Measurements from ENCODE around the gene TSPAN17.

DNA sequence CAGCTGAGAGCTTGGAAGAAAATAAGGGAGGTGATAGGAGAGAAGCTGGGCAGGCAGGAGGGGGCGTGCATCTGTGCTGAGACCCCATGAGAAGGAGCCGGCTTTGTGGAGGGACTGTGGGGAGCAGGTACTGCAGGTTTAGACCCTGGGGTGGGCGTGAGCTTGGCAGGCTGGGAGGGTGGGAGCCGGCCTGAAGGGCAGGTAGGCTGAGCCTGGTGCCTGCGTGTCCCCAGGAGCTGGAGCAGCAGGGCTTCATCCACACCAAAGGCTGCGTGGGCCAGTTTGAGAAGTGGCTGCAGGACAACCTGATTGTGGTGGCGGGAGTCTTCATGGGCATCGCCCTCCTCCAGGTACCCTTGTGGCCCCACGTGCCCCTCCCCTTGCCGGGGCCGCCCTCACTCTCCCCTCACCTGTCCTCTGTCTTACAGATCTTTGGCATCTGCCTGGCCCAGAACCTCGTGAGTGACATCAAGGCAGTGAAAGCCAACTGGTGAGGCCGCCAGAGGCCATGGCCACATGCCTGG is 9.2 kb downstream of the TSPAN17 start:
- TF ChIP-seq CTCF (IDR thresholded peaks at IDR 0.05) (no peak), POLR2A (IDR thresholded peaks at IDR 0.05) (no peak), POLR2AphosphoS5 (IDR thresholded peaks at IDR 0.05) (no peak)
